HAP-1 (cell line): ENCODE data around the gene SCAF11.

Source experiments
- DNase-seq, 2 experiments: peaks; one replicate each; pipeline ENCODE4 v3.0.0-alpha.2; 2016 to 2020; ENCODE audit warnings: low spot score in 2 of 2
- H3K27me3 ChIP-seq: fragments of 250-450 bp; sonication (Bioruptor Pico); 2 replicates; pipeline ENCODE4 v1.5.1; 2020; ENCODE audit warnings: low read depth, mild to moderate bottlenecking, moderate library complexity
- H3K36me3 ChIP-seq: fragments of 250-450 bp; sonication (Bioruptor Pico); replicated peaks from 2 replicates; pipeline ENCODE4 v1.5.1; 2020; ENCODE audit warnings: mild to moderate bottlenecking
- H3K4me1 ChIP-seq: fragments of 250-450 bp; sonication (Bioruptor Pico); 2 replicates; pipeline ENCODE4 v1.5.1; 2020; ENCODE audit warnings: mild to moderate bottlenecking
- H3K4me3 ChIP-seq: fragments of 250-450 bp; sonication (Bioruptor Pico); 2 replicates; pipeline ENCODE4 v1.5.1; 2020; ENCODE audit warnings: mild to moderate bottlenecking, moderate library complexity
- H3K9me3 ChIP-seq: fragments of 250-450 bp; sonication (Bioruptor Pico); 2 replicates; pipeline ENCODE4 v1.5.1; 2020; ENCODE audit warnings: mild to moderate bottlenecking, moderate library complexity
- in situ Hi-C: fragments of 300-500 bp; cut with MboI; formaldehyde crosslinking; loops from 3 replicates; pipeline ENCODE4 v1.14.3; 2020; ENCODE audit warnings: low sequenced_read_pairs, inconsistent platforms, mixed read lengths

SCAF11 gene

GRCh38 chr12:45883187-45883586 is 107.2 kb downstream of the SCAF11 start:
- in situ Hi-C loops, result no loop called here
- H3K9me3 ChIP-seq, result no peaks in the 10 kb centered on the region; the same call in 1 of the 2 replicates
- no peak overlapping the region for H3K4me3 ChIP-seq
- H3K36me3 ChIP-seq, result peaks cover 21% of the 10 kb centered on the region
- H3K4me1 ChIP-seq, result peaks cover 3% of the 10 kb centered on the region; the same call in 1 of the 2 replicates
- H3K27me3 ChIP-seq, result no peaks in the 10 kb centered on the region
- DNase-seq, result no peak

GRCh38 chr12:45880533-45880932 is 109.8 kb downstream of the SCAF11 start:
- Histone ChIP-seq H3K4me3 (no peak overlapping the region), H3K36me3 (peaks cover 9% of the 10 kb centered on the region), H3K27me3 (no peaks in the 10 kb centered on the region), H3K4me1 (no peaks in the 10 kb centered on the region), H3K9me3 (no peaks in the 10 kb centered on the region; the same call in 1 of the 2 replicates)
- in situ Hi-C loops, result no loop called here
- DNase-seq, result no peak

DNA sequence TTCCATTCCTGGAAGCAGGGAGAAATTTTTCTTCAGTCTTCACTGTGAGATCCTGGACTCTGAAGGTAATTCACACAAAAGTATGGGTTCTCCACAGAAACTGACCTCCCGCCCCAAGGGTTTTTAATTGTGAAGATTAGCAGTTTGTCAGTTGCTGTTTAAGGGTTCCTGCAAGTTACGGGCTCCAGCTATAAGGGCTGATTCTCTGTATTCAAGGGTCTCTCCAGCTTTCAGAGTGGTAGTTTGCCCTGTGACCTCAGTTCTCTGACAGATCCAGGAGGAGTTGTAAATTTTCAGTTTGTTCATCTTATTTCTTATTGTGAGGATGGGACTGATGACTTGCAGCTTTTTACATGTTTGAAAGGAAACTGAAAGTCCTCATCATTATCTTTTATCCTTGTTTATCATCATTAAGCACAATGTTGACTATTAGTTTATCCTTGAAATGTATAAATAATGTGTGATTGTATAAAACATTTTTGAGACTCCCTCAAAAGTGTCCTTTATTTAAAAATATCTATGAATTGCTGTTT is 110.9 kb downstream of the SCAF11 start:
- no peak for DNase-seq
- Histone ChIP-seq H3K4me3 (no peak overlapping the region), H3K27me3 (no peaks in the 10 kb centered on the region), H3K36me3 (peaks cover 7% of the 10 kb centered on the region), H3K4me1 (no peaks in the 10 kb centered on the region), H3K9me3 (no peaks in the 10 kb centered on the region)
- in situ Hi-C loops, result no loop called here

DNA sequence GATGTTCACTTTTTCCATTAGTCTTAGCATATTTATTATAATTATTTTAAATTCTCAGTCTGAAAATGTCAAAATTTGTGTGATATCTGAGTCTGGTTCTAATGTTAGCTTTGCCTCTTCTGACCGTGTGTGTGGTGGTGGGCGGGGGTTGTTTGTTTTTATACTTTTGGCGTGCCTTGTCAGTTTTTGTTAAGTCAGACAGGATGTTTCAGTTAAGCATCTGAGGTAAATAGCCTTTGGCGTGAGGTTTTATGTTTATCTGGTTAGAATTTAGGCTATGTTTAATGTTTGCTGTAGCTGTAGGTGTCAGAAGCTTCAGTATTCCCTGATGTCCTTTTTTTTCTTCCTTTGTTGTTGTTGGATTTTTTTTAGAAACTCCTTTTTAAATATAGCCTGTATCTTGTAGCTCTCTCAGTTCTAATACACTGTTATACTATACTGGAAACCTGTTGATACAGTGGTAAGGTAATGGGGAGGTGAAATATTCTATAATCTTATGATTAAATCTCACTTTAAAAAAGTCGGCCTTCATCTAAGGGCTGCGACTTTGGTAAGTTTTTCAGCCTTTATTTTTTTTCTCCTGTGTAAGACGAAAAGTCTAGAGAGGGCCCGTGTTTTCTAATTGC is 111.6 kb downstream of the SCAF11 start:
- H3K4me3 ChIP-seq, result no peak overlapping the region
- peaks cover 6% of the 10 kb centered on the region for H3K36me3 ChIP-seq
- no peaks in the 10 kb centered on the region for H3K4me1 ChIP-seq
- H3K9me3 ChIP-seq, result no peaks in the 10 kb centered on the region
- no peak for DNase-seq
- in situ Hi-C loops, result no loop called here
- H3K27me3 ChIP-seq, result no peaks in the 10 kb centered on the region

DNA sequence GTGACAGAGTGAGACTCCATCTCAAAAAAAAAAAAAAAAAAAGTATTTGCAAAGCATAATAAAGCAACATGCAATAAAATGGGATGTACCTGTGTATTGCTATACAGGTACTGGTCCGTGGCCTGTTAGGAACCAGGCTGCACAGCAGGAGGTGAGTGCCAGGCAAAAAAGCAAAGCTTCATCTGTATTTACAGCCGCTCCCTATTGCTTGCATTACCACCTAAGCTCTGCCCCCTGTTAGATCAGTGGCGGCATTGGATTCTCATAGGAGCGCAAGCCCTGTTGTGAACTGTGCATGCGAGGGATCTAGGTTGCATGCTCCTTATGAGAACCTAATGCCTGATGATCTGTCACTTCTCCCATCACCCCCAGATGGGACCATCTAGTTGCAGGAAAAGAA is 113.3 kb downstream of the SCAF11 start:
- no peak overlapping the region for H3K4me3 ChIP-seq
- in situ Hi-C loops, result no loop called here
- no peak for DNase-seq
- no peaks in the 10 kb centered on the region for H3K4me1 ChIP-seq
- H3K9me3 ChIP-seq, result no peaks in the 10 kb centered on the region
- H3K36me3 ChIP-seq, result peaks cover 10% of the 10 kb centered on the region
- no peaks in the 10 kb centered on the region for H3K27me3 ChIP-seq

GRCh38 chr12:45872446-45872845 is 117.9 kb downstream of the SCAF11 start:
- no peaks in the 10 kb centered on the region for H3K9me3 ChIP-seq
- no peak overlapping the region for H3K4me3 ChIP-seq
- H3K27me3 ChIP-seq, result no peaks in the 10 kb centered on the region
- in situ Hi-C loops, result no loop called here
- peaks cover 10% of the 10 kb centered on the region; the same call in 1 of the 2 replicates for H3K36me3 ChIP-seq
- no peak for DNase-seq
- no peaks in the 10 kb centered on the region for H3K4me1 ChIP-seq
